HepG2 (cell line): ENCODE data around the gene LOXL3. TPM values are rescaled to one million over a fixed set of nuclear protein-coding genes. Genes with fewer than 3 reads are reported as not detected.
A peak's percentile ranks its signal among the peaks of the same experiment; 100 is the strongest.

Experiments
- CC2D1A ChIP-seq: sonication (generic); formaldehyde crosslinking; IDR thresholded peaks from 2 replicates; pipeline ENCODE4 v1.8.1; 2023; ENCODE audit warnings: mild to moderate bottlenecking, missing genetic modification reagents
- EP300 ChIP-seq, 3 experiments: sonication (generic) in 1 of 3; formaldehyde crosslinking in 1 of 3; IDR thresholded peaks; 2 replicates each; pipeline versions ENCODE4 v1.5.1 to v1.6.1; 2011 to 2020; ENCODE audit warnings: low read depth in 2 of 3, low read length in 2 of 3, borderline replicate concordance in 1 of 3, improper control_type of control experiment in 1 of 3, mild to moderate bottlenecking in 1 of 3, missing genetic modification reagents in 1 of 3, moderate library complexity in 1 of 3
- MEF2D ChIP-seq: sonication (generic); formaldehyde crosslinking; IDR thresholded peaks from 2 replicates; pipeline ENCODE4 v1.5.1; 2020; ENCODE audit warnings: mild to moderate bottlenecking, missing genetic modification reagents
- MZF1 ChIP-seq: sonication (generic); formaldehyde crosslinking; IDR thresholded peaks from 2 replicates; pipeline ENCODE4 v1.8.1; 2023; ENCODE audit warnings: mild to moderate bottlenecking, missing genetic modification reagents, borderline replicate concordance
- NCOA5 ChIP-seq: sonication (generic); formaldehyde crosslinking; IDR thresholded peaks from 2 replicates; pipeline ENCODE4 v1.4.0; 2020; ENCODE audit warnings: missing genetic modification reagents
- NR2C2 ChIP-seq: sonication (generic); formaldehyde crosslinking; IDR thresholded peaks from 2 replicates; pipeline ENCODE4 v1.4.0; 2020; ENCODE audit warnings: missing genetic modification reagents, mild to moderate bottlenecking, moderate library complexity, borderline replicate concordance
- POLR2AphosphoS5 ChIP-seq: IDR thresholded peaks from 2 replicates; pipeline ENCODE4 v1.6.1; 2012; ENCODE audit warnings: low read depth, low read length
- RARG ChIP-seq: sonication (generic); formaldehyde crosslinking; IDR thresholded peaks from 2 replicates; pipeline ENCODE4 v1.4.0; 2020; ENCODE audit warnings: low read depth, mild to moderate bottlenecking, missing genetic modification reagents
- SOX5 ChIP-seq: IDR thresholded peaks from 2 replicates; pipeline ENCODE4 v1.6.1; 2016; ENCODE audit warnings: borderline replicate concordance
- ZBTB8A ChIP-seq: sonication (generic); formaldehyde crosslinking; IDR thresholded peaks from 2 replicates; pipeline ENCODE4 v1.4.0; 2020; ENCODE audit warnings: mild to moderate bottlenecking, low read depth, missing genetic modification reagents, borderline replicate concordance
- ZFP37 ChIP-seq: sonication (generic); formaldehyde crosslinking; IDR thresholded peaks from 2 replicates; pipeline ENCODE4 v1.4.0; 2020; ENCODE audit warnings: missing genetic modification reagents, borderline replicate concordance
- ZNF138 ChIP-seq: sonication (generic); formaldehyde crosslinking; IDR thresholded peaks from 2 replicates; pipeline ENCODE4 v1.5.0; 2020; ENCODE audit warnings: mild to moderate bottlenecking, low read depth, missing genetic modification reagents
- ZNF24 ChIP-seq: fragments of 450-650 bp; IDR thresholded peaks from 2 replicates; pipeline ENCODE4 v1.6.1; 2017; ENCODE audit warnings: antibody characterized with exemption, mild to moderate bottlenecking
- ZNF501 ChIP-seq: sonication (generic); formaldehyde crosslinking; IDR thresholded peaks from 2 replicates; pipeline ENCODE4 v1.5.1; 2020; ENCODE audit warnings: mild to moderate bottlenecking, moderate library complexity, missing genetic modification reagents
- ZSCAN31 ChIP-seq: sonication (generic); formaldehyde crosslinking; IDR thresholded peaks from 2 replicates; pipeline ENCODE4 v1.5.0; 2020; ENCODE audit warnings: low read depth, mild to moderate bottlenecking, missing genetic modification reagents
- polyA plus RNA-seq, 8 experiments: library from polyadenylated mRNA; depleted of rRNA in 3 of 8; stranded (reverse) in 7 of 8; unstranded in 1 of 8; fragments of >200 nt; fragmentation: Illumina TruSeq in 4 of 8; extraction: Trizol in 4 of 8; gene quantifications; 2 replicates each; pipeline versions ENCODE4 v1.2.1 to v1.2.3, GENCODE V29; 2011 to 2016; ENCODE audit warnings: low read depth in 4 of 8, missing spikeins in 1 of 8, mixed read lengths in 1 of 8; ENCODE audit not compliant: insufficient read depth in 1 of 8
- total RNA-seq, 5 experiments: library from RNA; depleted of rRNA; stranded (reverse); fragments of >200 nt; fragmentation: Illumina TruSeq; extraction: Trizol; gene quantifications; 2 replicates each; pipeline ENCODE4 v1.2.3, GENCODE V29; 2016; ENCODE audit warnings: low read depth in 1 of 5
- TF ChIP-seq, protein P1 (sequence below): sonication (generic); formaldehyde crosslinking; IDR thresholded peaks from 2 replicates; pipeline ENCODE4 v1.8.1; 2023; ENCODE audit warnings: mild to moderate bottlenecking, inconsistent platforms, moderate library complexity, missing genetic modification reagents, borderline replicate concordance
- TF ChIP-seq, protein P2 (sequence below), 2 experiments: sonication (generic) in 1 of 2; formaldehyde crosslinking in 1 of 2; IDR thresholded peaks; 2 replicates each; pipeline versions ENCODE4 v1.4.0 to v1.6.1; 2016 to 2020; ENCODE audit warnings: borderline replicate concordance in 1 of 2, low read depth in 1 of 2, mild to moderate bottlenecking in 1 of 2, missing genetic modification reagents in 1 of 2
- TF ChIP-seq, protein P3 (sequence below): sonication (generic); formaldehyde crosslinking; conservative IDR thresholded peaks from 2 replicates; pipeline ENCODE4 v1.4.0; 2020; ENCODE audit warnings: mild to moderate bottlenecking, missing genetic modification reagents, moderate library complexity

LOXL3 gene
- total and polyA plus RNA-seq, 2 of the 13 experiments (the other 11 are each of a cell fraction or from before 2014, with no cell fraction given), result 0.55 to 6.5 TPM

DNA sequence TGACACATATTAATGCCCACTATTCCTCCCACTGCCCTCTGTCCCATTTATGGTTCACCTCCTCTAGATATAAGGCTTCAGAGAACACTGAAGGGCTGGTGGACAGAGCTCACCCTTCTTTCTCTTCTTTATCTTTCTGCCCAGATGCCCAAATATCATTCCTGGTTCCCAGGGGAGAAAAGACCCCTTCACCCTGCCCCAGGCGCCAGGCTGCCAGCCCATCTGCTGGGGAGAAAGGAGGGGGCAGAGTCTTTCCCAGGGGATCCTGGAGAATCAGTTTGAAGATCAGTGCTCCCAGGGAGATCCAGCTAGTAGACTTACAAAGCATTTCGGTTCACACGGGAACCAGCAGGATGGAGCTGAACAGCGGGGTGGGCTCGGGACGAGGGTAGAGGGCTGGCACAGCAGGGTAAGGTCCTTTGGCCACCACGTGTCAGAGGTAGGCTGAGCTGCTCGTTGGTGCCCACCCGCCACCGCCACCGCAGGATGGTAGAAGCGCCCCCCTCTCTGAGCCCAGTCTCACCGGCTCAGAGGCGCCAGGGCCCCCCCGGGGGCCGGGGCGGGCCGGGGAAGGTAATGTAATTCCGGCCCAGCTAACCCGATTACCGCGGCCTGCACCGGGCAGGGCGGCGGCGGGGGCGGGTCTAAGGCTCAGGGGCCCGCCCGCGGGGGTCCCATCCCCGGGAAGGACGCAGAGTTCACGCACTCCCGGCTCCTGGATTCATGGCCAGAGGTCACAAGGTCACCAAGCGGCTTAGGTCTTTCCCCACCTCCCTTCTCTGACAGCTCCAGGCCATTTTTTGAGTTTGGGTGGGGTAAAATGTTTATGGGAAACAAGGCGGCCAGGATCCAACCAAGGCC is 40.8 kb downstream of the LOXL3 start (continued):
- TF ChIP-seq ZNF501 (CRISPR knock-in tag) (peak; percentile 29; the same call in 1 of the 2 replicates), ZBTB8A (CRISPR knock-in tag) (no peak), NCOA5 (CRISPR knock-in tag) (no peak), ZNF24 (no peak), SOX5 (CRISPR knock-in tag) (no peak), ZFP37 (CRISPR knock-in tag) (no peak), MEF2D (CRISPR knock-in tag) (no peak), EP300 (IDR thresholded peaks at IDR 0.05; ENCODE audit: low read depth in 2 of 2, low read length in 2 of 2) (peak; percentile 29 to 51; a peak in 1 of 4 replicates), EP300 (CRISPR knock-in tag; IDR thresholded peaks at IDR 0.05; ENCODE audit: borderline replicate concordance) (no peak), RARG (CRISPR knock-in tag) (no peak), CC2D1A (0 out of 2 replicates have a peak, but pooled peaks have one; percentile 28), MZF1 (no peak), ZSCAN31 (CRISPR knock-in tag) (no peak), POLR2AphosphoS5 (no peak; the same call in 1 of the 2 replicates), ZNF138 (CRISPR knock-in tag) (no peak), NR2C2 (CRISPR knock-in tag) (peak; percentile 81)
- TF ChIP-seq, protein P1, sequence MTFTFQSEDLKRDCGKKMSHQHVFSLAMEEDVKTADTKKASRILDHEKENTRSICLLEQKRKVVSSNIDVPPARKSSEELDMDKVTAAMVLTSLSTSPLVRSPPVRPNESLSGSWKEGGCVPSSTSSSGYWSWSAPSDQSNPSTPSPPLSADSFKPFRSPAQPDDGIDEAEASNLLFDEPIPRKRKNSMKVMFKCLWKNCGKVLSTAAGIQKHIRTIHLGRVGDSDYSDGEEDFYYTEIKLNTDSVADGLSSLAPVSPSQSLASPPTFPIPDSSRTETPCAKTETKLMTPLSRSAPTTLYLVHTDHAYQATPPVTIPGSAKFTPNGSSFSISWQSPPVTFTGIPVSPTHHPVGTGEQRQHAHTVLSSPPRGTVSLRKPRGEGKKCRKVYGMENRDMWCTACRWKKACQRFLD (CRISPR knock-in tag), result no peak
- TF ChIP-seq, protein P2, sequence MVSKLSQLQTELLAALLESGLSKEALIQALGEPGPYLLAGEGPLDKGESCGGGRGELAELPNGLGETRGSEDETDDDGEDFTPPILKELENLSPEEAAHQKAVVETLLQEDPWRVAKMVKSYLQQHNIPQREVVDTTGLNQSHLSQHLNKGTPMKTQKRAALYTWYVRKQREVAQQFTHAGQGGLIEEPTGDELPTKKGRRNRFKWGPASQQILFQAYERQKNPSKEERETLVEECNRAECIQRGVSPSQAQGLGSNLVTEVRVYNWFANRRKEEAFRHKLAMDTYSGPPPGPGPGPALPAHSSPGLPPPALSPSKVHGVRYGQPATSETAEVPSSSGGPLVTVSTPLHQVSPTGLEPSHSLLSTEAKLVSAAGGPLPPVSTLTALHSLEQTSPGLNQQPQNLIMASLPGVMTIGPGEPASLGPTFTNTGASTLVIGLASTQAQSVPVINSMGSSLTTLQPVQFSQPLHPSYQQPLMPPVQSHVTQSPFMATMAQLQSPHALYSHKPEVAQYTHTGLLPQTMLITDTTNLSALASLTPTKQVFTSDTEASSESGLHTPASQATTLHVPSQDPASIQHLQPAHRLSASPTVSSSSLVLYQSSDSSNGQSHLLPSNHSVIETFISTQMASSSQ (IDR thresholded peaks at IDR 0.05; ENCODE audit: low read depth), result no peak
- TF ChIP-seq, protein P2 (CRISPR knock-in tag; IDR thresholded peaks at IDR 0.05; ENCODE audit: borderline replicate concordance), result no peak
- TF ChIP-seq, protein P3, sequence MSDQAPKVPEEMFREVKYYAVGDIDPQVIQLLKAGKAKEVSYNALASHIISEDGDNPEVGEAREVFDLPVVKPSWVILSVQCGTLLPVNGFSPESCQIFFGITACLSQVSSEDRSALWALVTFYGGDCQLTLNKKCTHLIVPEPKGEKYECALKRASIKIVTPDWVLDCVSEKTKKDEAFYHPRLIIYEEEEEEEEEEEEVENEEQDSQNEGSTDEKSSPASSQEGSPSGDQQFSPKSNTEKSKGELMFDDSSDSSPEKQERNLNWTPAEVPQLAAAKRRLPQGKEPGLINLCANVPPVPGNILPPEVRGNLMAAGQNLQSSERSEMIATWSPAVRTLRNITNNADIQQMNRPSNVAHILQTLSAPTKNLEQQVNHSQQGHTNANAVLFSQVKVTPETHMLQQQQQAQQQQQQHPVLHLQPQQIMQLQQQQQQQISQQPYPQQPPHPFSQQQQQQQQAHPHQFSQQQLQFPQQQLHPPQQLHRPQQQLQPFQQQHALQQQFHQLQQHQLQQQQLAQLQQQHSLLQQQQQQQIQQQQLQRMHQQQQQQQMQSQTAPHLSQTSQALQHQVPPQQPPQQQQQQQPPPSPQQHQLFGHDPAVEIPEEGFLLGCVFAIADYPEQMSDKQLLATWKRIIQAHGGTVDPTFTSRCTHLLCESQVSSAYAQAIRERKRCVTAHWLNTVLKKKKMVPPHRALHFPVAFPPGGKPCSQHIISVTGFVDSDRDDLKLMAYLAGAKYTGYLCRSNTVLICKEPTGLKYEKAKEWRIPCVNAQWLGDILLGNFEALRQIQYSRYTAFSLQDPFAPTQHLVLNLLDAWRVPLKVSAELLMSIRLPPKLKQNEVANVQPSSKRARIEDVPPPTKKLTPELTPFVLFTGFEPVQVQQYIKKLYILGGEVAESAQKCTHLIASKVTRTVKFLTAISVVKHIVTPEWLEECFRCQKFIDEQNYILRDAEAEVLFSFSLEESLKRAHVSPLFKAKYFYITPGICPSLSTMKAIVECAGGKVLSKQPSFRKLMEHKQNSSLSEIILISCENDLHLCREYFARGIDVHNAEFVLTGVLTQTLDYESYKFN (CRISPR knock-in tag), result peak; percentile 55
